Measurements from ENCODE around the gene NXNL2.

The NXNL2 gene

DNA sequence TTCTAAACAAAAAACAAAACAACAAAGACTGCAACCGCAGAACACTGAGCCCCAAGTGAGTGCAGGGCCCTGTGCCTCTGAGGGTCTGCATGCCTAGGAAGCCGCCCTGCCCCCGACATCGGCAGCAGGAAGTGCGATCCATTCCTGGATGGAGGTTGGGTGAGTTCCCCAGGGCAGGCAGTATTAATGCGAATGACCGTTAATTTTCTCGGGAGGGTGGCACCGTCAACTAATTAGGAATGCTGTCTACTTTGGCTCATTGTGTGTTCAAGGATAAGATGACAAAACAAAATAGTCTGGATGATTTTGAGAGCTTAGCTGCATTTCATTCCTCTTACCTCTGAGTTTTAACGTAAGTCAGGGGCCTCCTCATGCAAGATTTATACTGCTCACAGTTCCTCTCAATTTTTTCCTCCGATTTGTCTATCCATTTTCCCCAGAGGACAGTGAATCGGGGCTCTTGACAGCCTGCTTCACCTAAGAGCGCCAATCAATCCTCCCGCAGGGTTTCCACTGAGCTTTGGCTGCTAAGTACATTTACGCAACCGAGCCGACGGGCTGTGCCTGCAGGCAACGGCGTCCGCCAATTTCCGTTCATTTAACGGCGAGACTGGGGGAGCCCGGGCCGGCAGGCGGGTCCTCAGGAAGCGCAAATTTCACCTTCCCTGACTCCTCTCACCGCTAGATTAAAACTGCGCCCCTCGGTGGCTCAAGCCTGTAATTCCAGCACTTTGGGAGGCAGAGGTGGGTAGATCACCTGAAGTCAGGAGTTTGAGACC is 2.9 kb upstream of the NXNL2 start:
- DNase-seq: no peak

DNA sequence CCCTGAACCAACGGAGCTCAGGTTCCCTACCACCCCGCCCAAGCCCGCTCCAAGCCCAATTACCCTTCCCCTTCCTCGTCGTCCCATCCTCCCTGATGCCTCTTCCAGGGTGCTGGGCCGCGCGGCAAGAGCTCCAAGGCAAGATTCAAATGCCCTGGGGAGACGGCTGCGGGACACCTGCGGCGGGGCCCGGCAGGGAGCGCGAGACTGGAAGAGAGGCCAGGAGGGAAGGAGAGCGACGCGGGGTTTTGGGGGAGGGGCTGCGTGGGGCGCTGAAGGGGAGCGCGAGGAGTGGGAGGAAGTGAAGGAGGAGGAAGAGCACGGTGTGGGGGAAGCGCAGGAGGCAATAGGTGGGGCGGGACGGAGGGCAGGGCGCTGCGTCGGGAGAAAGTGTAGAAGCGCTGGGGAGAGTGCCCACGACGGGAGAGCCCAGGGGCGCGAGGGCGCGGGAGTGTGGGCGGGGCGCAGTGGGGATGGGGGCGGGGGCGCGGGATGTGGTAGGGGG is 975 bp upstream of the NXNL2 start:
- DNase-seq: peak in 2 of 56 donors; percentile 24 to 55

- peak in 1 of 56 donors; percentile 38 for DNase-seq
Observed at GRCh38 chr9:88535226-88536022, 446 bp downstream of the NXNL2 start.

DNA sequence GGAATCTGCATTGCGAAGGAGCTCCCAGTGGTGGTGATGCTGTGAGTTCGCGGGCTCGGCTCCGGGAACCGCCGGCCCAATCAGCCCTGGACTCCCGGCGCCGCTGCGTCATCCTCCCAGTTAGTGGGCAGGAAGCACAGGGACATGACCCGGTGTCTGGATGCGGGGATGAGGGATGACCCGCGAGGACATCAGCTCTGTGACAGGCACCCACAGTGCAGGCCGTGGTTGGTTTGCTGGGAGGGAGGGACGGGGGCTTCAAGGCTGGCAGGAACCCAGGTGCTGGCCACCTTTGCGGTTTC is 996 bp downstream of the NXNL2 start:
- DNase-seq: peak in 1 of 56 donors; percentile 19

DNA sequence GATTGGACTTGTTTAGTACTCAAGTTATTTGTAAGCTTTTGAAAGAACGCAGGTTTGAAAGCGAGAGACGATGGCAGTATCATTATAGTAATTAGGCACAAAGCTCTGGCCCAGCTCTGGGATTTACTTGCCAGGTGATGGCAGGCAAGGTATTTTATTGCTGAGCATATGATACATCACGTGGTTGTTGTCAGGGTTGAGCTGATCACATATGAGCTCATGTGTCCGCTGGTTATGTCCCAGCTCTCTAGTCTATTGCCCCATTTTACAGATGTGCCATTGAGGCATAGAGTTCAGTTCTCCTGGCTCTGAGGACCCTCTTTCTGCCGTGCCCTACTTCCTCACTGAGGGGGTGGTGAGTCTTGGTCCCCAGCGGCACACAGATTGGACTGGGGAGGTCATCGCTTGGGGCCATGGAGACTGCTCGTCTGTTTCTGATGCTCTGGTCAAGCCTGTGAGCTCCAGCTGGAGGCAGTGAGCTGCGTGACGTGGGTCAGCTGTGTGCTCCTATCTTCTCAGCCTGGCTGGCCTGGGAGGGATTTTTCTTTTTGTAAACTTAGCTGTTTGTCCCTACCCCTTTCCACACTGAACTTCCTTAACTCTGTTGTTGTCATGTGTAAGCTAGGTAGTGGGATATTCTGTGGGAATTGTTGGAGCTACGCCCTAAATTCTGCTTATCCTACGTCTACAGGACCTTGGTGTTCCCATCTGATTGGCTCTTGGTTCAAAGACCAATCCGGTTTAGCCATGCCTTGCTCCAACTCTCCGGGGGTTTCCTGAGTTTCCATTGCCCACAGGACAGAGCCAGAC is 2.2 kb downstream of the NXNL2 start:
- peak in 1 of 56 donors; percentile 21 for DNase-seq

- peak in 47 of 56 donors; percentile 10 to 90 (median 57) for DNase-seq
Observed at GRCh38 chr9:88537761-88538091, 2.7 kb downstream of the NXNL2 start.

DNA sequence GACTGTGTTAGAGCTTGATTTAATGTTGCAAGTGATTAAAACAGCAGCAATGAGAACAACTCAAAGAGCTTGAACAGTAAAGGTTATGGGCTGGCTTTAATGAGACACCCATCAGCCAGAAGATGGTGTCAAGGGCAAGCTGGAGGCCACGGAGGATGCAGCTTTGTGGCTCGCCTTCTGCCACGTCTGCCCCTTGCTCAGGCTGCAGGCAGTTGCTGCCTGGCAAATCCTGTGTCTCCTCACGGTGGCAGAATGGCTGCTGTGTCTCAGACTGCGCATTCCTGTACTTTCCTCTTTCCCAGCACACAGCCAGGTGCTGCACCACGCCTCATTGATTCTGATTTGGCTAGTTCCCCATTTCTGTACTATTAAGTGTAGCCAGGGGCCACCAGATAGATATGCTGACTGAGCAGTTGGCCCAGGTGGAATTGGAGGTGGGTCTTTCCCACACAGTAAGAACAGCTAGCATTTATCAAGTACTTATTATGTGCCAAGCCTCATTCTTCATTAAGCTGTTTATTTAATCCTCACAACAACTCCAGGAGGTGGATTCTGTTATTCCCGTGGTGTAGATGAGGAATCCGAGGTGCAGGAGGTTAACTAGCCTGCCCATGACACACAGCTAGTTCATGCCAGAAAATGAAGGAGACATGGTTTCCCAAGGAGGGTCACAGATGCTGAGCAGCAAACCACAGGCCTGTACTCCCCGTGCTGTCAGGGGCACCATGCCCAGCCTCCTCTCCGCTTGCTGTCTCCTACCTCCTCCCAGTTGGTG is 3.5 kb downstream of the NXNL2 start:
- no peak for DNase-seq

DNA sequence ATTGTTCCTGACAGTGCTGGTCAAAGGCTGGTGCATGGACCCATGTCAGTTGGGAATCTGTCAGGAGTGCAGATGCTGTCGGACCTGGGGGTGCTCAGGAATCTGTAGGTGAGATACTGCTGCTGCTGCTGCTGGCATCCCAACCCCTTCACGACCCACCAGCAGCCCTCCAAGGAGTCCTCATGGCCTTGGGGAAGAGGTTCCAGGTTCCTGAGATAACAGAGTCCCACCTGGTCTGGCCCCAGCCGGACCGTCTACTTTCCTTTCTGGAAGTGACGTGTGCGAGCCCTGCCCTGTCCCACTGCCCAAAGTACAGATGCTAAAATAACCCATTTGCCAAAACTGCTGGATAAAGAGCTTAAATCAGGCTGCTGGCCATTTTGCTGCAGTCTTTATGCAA is 4.3 kb downstream of the NXNL2 start:
- no peak for DNase-seq

DNA sequence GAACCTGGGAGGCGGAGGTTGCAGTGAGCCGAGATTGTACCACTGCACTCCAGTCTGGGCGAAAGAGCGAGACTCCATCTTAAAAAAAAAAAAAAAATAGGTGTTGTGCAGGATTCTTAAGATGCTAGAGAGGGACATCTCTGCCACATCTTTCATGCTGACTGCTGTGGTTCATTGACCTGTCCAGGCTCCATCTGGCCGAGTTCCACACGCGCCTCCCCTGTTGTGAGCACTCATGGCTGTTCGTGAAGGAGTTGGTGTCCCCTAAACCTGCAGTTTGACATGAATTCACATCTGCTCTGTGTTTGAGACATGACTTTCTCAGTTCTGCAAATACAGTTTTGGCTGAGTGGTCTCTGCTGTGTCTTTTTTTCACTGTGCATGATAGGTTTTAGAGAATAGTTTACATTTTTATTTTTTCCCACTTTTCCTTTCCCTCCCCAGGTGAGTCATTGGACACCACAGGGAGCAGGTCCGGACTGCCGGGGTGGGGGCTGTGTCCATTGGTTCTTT is 5.3 kb downstream of the NXNL2 start:
- no peak for DNase-seq

- no peak for DNase-seq
Observed at GRCh38 chr9:88544245-88544644, 9.3 kb downstream of the NXNL2 start.

DNA sequence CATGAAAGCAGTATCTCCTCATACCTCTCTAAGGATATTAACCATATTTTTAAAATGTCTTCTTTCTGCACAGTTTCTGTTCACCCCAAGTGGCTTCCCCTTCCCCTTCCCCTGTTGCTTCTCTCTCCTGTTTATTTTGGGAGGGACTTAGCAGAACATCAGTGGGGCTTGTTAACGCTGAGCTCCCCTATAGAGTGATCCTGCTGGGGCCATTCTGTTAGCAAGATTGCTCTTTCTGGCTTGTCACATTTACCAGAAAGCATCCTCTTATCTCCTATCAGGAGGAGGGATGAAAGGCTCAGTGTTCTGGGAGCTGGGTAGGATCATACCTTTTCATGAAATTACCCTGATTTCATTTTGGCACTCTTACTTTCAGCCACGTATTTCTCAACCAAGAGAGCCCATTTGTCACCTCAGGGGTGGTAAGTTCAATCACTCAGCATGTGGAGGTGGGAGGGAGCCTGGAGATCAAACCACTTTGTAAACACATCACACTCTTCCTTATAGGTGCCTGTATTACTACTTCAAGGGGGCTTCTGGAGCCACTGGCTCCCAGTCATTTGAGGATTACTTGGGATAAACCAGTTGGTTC is 16.7 kb downstream of the NXNL2 start:
- no peak for DNase-seq

DNA sequence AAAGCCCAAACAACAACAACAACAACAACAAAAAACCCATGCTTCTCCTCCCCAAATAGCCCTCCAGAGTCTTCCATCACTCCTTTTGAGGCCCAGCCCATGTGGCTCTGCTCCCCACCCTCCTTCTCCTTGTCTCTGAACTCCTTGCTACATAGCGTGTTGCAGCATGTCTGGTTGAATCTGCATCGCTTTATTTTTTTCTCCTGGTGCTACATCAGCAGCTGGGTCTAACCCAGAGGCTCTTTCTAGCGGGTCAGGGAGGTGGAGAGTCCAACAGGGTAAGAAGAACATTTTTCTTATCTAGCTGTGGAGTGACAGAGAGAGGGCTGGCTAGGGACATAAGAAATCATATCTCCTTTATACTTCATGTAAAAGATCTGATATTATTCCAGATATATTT is 18.4 kb downstream of the NXNL2 start:
- no peak for DNase-seq

- no peak for DNase-seq
Observed at GRCh38 chr9:88555268-88555980, 20.4 kb downstream of the NXNL2 start.

DNA sequence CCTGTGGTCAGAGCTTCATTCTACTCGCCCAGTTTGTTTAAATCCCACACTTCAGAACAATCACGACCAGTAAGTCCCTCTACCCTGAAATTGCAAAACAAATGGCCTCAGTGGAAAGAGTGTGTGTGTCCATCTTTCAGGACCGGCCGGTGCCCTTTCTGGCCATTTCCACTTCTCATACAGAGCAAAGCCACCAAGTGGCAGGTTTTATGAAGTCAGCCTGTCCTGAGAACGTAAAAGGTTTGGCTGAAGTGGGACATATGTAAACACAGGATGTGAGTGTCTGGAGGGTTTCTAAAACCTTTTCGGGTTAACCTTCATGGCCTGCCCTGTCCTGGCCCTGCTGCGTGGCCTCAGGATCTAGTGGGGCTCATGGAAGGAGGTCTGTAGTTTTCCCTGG is 24.7 kb downstream of the NXNL2 start:
- DNase-seq: no peak

DNA sequence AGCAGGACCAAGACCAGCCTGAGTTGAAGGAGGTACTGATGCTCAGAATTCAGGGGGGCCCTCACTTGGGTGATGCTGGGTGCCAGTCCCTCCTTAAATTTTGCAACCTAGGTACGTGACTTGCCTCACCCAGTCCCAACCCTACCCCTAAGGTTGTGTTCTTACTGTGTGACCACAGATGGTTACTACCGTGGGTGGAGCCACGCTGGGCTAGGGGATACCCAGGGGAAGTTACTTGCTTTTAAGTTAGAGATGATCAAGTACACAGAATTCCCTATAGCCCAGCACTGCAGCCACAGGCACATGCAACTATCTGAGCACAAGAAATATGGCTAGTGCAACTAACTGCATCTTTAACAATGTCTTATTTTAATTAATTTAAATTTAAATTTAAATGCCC is 32.9 kb downstream of the NXNL2 start:
- no peak for DNase-seq

- DNase-seq: peak in 29 of 56 donors; percentile 2 to 69 (median 19)
Observed at GRCh38 chr9:88571419-88571818, 36.4 kb downstream of the NXNL2 start.

GRCh38 chr9:88572684-88573083 is 37.7 kb downstream of the NXNL2 start:
- no peak for DNase-seq

DNA sequence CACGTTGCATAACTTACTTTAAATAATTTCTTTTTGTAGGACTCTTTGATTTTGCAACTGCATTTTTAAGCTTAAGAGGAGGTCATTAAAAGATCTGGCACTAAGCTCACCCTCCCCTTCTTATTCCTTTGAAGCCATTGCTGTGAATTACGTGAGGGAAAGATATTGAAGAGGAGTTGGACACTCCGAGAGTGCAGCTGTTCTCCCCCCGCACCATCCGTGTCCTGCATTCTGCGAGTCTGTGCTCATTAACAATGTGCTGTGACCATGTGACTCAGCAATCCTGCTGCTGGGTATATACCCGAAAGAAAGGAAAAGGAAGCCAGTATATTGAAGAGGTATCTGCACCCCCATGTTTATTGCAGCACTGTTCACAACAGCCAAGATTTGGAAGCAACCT is 40.0 kb downstream of the NXNL2 start:
- peak in 5 of 56 donors; percentile 5 to 17 (median 9) for DNase-seq

GRCh38 chr9:88577256-88578120 is 42.5 kb downstream of the NXNL2 start:
- no peak for DNase-seq
